ENCODE data around the gene LORICRIN.
"Not testable (repeated sequence)": the region's sequence is repeated elsewhere in the genome, so short reads cannot be mapped to it uniquely, and the experiment has no call there.

Gene LORICRIN, protein sequence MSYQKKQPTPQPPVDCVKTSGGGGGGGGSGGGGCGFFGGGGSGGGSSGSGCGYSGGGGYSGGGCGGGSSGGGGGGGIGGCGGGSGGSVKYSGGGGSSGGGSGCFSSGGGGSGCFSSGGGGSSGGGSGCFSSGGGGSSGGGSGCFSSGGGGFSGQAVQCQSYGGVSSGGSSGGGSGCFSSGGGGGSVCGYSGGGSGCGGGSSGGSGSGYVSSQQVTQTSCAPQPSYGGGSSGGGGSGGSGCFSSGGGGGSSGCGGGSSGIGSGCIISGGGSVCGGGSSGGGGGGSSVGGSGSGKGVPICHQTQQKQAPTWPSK
- total RNA-seq, result 0 reads per million in 2 experiments

DNA sequence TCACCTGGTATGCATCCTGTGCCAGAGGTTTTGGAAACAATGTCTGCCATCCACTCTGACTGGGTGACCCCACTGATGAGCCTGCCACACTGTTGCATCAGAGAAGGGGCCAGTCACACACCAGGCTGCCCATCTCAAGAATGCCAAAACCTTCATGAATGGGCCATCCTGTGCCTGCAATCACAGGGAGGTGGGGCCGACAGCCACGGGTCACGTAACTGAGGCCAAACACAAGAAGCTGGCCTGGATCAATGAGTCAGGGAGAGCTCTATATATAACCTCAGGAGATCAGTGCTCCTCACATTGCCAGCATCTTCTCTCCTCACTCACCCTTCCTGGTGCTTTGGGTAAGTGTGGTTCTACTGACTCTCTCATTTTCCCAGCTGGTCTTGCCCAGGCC lies at the start of gene LORICRIN:
TSS of gene LORICRIN (plus strand) at position 301 of the 400 bp plus-strand sequence. CDS start 1,263 bp downstream, outside the sequence.
- no peak for DNase-seq (ENCODE audit: low read depth)

DNA sequence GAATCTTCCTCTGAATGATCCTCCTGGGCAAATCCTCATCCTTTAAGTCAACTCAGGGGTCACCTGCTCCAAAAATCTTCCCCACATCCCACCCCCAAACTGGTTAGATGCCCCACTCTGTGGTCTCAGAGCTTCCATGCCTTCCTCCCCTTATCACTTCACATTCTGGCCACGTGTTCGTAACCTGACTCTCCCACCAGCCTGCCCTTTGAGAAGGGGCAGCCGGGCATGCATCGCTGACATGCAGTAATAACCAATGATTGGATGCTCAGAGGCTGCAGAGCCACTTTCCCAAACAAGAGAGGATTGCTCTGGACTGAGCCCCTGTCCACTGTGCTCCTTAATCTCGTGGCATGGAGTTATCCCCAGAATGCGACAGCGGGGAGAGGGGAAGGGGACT lies 49.3 kb upstream of the LORICRIN start:
- DNase-seq (ENCODE audit: low read depth), result no peak

DNA sequence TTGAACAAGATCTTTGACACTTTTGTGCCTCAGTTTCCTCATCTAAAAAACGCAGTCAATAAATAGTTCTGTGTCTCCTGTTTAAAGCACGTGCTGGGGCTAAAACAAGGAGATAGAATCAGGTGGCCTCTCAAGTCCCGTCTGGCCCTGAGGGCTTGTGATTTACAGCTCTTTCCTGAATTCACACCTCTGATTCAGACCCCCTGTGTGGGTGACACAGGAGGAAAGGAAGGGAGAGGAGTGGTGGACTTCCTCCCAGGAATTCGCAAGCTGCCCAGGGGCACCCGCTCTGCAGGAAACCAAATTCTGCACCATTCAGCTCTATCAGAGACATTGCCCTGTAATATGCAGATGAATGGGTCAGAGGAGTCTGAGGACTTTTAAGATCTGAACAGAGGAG lies 47.3 kb upstream of the LORICRIN start:
- DNase-seq (ENCODE audit: low read depth), result no peak

DNA sequence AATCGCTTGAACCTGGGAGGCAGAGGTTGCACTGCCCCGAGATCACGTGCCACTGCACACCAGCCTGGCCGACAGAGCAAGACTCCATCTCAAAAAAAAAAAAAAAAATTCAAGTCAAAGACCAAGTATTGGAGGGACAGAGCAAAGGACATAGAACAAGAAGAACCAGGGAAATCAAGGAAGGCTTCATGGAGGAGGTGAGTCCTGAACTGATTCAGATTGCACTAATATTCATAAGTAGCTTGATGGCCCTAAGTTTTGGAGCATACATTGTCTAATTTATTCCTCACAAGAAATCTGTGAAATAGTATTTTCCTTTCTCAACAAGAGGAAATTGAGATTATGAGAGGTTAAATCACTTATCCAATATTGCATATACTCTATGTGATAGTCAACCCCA lies 46.0 kb upstream of the LORICRIN start:
- DNase-seq (ENCODE audit: low read depth), result no peak

DNA sequence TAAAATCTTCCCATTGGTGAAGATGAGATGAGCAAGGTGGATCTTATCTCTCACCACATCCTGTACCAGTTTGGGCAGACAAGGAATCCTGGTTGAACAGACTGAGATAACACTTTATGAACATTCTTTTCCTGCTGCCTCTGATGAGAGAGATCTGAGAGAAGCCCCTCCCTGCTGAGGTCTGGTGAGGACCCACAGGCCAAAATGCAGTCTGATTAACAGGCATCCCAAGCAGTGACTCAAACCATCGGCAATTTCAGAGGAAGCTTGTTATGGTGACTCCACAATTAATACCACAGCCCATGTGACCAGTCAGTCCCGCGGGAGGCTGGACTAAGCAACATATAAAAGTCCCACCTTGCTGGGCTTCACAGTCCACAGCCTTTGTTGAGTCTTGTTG lies 42.3 kb upstream of the LORICRIN start, which contains the start of gene PRR9:
TSS of gene PRR9 (plus strand) at position 373 of the 400 bp plus-strand sequence. CDS start 561 bp downstream, outside the sequence.
- DNase-seq (ENCODE audit: low read depth), result no peak

DNA sequence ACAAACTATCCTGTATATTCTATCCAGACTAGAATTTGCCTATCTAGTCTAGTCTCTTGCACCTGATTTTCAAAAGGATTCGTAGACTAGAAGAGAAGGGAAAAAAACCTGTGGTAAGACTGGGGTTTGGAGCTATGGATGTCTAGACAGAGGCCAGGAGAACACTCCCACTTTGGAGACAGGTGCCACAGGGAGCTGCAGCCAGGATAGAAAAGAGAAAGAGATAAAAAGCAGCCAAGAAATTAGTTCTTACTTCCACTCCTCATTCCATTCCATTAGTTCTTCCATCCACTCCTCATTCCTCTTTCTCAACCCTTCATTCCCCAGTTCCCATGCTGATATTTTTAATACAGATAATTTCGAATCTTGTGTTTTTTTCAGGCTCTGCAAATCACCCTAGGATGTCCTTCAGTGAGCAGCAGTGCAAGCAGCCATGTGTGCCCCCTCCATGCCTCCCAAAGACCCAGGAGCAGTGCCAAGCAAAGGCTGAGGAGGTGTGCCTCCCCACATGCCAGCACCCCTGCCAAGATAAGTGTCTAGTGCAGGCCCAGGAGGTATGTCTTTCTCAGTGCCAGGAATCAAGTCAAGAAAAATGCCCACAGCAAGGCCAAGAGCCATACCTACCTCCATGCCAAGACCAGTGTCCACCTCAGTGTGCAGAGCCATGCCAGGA lies 41.6 kb upstream of the LORICRIN start:
- no peak for DNase-seq (ENCODE audit: low read depth)

DNA sequence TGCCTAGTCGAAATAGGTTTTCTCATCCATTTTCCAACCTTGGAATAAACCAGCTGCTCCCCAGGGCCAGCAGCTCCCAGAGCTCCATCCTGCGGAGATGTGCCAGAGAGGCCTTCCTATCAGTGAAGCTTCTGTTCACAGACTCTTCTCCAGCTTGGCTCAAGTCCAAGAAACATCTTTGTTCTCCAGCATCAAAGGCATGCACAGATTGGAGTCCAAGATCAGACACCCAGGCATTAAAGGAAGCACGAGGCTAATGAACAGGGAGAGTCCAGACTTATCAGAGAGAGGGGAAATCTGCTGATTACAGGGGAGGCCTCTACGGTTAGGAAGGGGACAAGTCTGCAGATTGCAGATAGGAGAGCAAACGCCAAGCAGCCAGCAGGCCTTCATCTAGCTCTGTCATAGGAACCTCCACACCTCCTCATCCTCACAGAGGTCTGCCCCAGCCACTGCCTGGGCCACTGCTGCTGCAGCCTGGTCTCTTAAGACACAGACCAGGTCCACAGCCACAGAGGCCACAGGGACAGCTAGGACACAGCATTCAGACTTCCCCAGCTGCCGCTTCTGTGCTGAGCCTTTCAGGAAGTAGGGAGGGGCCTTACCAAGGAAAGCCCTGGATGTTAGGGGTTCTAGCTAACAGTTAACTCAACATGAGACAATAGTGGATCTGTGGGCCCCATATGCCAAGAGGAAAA lies 38.7 kb upstream of the LORICRIN start:
- DNase-seq (ENCODE audit: low read depth), result no peak

DNA sequence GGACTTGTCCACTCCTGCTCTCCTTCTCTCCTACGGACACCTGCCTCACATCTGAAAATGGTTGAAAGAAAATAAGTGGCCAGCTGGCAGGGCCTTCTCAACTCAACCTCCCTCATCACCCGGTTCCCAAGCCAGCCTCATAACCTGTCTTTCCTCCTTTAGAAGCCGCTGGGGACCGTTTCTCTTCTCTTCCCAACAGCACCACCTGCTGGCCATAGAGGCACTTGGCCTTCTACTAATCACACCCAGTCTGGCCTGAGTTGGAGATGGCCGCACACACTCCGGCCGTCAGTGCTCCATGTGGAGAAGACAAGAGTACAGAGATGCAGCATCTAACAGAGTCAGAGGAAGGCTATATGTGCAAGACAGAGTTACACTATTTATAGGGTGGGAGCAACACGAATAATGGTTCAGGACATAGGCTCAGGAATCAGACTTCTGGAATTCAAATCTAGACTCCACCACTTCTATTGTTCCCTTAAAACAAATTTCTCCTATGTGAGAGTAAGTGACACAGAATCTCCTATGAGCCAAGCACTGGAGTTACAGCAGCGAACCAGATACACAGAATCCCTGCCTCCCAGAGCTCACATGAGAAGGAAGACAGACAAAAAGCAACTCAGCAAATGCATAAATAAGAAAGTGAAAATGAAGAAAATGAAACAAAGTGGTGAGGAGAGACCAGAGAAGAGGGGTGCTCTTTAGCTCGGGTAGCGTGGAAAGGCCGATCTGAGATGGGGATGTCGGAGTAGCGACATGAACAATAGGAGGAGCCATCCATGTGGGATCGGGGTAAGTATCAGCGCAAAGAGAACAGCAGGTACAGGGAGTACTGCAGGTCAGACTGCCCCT lies 36.2 kb upstream of the LORICRIN start:
- DNase-seq (ENCODE audit: low read depth), result peak; percentile 17

DNA sequence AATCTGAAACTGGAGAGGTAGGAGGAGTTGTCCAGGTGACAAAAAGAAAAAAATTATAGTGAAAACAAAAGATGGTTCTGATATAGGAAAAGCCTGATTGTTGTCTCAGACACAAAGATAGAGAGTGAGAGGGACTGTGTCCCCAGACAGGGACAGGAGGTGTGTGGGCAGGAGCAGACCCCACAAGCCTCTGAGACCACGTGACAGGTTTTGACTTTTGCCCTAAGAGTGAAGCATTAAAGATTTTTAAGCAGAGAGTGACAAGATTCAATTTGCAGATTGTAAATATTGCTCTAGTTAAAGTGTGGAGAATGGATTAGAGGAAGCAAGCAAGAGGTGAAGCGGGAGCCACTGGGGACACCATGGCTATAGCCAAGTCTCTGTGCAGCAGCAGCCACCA lies 31.7 kb upstream of the LORICRIN start:
- no peak for DNase-seq (ENCODE audit: low read depth)

DNA sequence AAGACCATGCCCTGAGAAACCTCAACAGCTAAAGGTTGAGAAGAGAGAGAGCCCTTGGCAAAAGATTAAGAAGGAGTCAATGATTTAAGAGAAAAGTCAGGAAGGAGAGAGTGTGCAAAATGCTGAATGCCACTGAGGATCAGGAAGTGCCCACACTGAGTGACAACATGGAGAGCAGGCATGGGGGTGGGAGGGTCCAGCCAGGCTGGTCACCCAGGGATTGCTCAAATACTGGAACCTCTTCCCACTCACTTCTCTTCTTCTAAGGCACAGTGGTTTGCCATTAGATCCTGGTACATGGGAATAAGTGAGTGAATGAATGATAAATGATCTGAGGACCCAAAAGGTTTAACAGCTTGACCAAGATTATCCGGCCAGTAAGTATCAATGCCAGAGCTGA lies 31.0 kb upstream of the LORICRIN start:
- DNase-seq (ENCODE audit: low read depth), result no peak

DNA sequence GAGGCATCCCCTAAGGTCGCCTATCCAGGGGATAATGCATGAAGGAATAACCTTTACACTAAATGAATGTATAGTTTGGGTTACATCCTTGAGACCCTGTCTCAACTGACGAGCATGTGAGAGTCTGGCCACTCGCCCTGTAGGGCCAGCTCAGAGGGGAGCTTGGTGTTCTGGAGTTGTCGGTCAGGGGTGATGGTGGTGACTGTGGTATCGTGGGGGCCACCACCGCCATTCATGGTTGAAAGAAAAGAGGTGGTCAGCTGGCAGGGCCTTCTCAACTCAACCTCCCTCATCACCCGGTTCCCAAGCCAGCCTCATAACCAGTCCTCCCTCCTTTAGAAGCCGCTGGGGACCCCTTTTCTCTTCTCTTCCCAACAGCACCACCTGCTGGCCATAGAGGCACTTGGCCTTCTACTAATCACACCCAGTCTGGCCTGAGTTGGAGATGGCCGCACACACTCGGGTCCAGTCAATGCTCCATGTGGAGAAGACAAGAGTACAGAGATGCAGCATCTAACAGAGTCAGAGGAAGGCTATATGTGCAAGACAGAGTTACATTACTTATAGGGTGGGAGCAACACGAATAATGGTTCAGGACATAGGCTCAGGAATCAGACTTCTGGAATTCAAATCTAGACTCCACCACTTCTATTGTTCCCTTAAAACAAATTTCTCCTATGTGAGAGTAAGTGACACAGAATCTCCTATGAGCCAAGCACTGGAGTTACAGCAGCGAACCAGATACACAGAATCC lies 30.2 kb upstream of the LORICRIN start:
- not testable (repeated sequence) for DNase-seq (ENCODE audit: low read depth)

DNA sequence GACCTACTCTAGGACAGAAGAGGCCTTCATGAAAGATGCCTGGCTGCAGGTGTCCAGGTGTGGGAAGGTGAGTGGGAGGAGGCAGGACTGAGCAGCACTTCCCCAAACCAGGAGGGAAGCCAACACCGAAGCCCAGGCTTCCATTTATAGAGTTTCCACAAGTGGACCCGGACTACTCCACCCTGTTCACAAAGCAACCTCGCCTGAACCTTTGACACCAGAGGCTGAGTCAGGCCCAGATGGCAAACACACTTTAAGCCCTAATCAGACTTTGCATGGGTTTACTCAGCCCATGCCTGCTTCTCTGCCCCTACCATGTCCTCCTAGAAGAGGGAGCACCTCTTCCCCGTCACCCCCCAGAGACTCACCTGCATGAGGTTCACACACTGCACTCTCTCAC lies 28.1 kb upstream of the LORICRIN start:
- no peak for DNase-seq (ENCODE audit: low read depth)

DNA sequence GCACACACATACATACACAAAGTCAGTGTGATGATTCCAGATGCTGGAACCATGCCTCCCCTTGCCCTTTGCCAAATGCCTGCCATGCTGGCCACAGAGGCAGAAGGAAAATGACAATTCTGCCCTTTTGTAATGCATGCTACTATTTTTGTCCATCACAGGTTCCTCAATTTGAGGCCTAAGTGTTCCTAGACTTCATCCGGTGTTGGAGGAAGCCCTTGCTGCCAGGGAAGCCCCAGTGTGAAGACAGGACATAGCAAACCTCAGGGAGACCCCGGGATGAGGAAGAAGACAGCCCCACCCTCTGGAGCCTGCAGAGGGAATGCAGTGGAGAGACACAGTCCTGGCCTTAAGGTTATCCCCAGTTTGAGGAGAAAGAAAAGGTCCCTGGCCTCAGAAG lies 27.7 kb upstream of the LORICRIN start:
- no peak for DNase-seq (ENCODE audit: low read depth)

DNA sequence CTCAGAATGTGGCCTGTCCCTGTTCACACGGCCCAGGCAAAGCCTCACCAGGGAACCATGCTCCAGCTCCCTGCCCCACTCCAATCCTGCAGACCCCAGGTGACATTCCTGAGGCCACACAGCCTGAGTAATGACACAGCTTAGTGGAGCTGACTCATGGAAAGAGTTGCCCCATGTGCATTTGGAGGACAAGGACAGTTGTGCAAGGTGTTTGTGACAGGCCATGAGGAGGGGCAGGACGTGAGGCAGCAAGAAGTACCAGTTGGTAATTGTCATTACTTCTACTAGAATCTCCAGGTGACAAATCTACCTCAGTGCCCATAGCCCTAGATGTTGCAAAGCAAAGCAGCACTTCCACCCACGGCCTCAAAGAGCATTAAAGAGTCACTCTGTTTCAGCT lies 26.9 kb upstream of the LORICRIN start:
- no peak for DNase-seq (ENCODE audit: low read depth)

DNA sequence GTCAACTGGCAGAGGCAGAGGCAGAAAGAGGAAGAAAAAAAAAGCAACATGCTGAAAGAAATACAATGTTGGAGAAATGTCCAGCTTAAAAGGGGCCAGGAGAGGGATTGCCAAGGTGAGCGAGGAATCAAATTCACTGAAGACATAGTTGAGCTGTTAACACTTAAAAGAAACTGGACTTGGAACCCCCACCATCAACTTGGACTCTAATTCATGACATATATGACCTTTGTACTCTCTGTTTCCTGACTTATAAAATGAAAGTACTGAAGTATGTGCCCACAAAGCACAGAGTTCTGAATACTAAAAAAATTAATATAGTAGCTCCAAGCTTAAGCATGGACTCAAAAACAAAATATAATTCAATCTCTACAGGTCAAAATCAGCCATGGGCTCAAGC lies 26.0 kb upstream of the LORICRIN start:
- DNase-seq (ENCODE audit: low read depth), result no peak

DNA sequence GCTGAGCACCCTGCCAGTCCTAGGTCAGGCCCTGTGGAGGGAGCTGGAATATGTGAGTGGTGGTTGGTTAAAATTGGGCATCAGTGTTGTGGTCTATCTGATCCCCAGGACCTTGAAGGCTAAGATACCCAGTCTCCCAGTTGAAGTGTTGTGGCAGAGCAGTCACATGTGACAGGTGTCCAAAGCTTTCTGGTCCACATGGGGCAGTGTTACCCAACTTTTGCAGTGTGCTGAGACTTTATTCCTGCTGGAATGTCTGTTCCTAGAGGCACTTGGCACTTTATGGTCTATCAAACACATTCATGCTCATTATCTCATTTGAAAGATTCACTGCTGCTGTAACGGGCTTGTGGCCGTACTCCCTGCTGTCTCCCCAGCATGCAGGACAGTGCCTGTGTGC lies 21.0 kb upstream of the LORICRIN start:
- DNase-seq (ENCODE audit: low read depth), result no peak

DNA sequence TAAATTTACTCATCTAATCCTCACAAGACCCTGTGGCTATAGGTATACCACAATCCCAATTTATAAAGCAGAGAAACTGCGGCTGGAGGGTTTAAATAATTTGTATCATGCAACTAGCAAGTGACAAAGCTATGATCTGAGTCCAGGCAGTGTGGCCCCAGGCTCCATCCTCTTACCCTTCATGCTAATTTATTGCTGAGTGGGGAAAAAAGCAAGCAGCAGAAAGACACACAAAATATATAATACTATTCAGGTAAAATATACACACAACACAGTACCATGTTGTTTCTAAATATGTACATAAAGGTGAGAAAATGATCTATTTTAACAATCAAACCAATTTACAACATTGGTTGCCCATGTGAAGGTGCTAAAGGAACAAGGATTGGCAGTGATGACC lies 17.3 kb upstream of the LORICRIN start:
- no peak for DNase-seq (ENCODE audit: low read depth)

DNA sequence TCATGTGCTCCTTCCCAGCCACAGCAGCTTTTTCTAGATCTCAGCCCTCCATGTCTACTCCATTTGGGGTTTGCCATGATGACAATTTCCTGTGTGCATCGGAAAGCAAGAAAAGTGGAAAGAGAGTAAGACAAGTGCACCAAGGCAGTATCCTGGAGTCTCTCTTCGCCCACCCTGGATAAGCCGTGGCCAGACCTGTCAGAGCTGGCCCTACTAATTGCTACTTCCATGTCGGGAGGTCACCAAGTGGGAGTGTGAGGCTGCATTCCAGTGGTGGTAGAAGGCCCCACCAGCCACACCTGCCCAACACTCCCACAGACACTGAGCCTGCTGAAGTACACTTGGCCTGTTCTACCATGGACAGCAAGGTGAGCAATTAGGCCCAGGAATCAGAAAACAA lies 14.0 kb upstream of the LORICRIN start:
- DNase-seq (ENCODE audit: low read depth), result no peak

DNA sequence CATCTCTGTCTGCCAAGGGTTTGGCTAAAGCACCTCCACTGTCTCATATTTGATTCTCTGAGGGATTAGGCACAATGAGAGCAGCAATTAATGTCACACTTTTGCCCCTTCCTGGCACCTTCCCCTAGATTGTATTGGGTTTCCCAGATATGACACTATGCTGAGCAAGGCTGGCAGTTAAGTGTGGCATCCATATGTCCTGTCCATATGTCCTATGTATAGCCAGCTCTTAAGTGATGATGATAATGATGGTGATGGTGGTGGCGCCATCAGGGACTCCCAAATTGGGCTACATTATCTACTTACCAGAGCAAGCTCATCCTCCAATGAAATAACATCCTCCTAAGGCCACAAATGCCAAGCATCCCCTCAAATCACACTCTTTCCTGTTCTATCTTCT lies 13.5 kb upstream of the LORICRIN start:
- no peak for DNase-seq (ENCODE audit: low read depth)

DNA sequence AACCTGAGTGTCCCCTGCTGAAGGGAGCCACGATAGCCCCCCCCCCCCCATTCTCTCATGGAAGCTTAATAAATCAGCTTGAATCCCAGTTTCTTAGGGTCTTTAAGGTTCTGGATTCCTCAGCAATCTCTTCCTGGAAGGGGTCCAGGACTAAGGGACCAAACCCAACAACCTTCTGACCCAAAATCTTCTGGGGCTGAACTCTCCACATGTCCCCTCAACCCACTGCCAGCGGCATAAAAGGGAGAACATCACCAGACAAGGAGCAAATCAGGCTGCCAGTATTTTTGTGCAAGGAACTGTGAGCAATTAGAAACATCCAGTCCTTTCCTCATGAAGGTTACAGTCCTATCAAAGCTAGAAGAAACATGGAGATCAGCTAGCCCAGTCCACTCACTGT lies 12.7 kb upstream of the LORICRIN start:
- no peak for DNase-seq (ENCODE audit: low read depth)

DNA sequence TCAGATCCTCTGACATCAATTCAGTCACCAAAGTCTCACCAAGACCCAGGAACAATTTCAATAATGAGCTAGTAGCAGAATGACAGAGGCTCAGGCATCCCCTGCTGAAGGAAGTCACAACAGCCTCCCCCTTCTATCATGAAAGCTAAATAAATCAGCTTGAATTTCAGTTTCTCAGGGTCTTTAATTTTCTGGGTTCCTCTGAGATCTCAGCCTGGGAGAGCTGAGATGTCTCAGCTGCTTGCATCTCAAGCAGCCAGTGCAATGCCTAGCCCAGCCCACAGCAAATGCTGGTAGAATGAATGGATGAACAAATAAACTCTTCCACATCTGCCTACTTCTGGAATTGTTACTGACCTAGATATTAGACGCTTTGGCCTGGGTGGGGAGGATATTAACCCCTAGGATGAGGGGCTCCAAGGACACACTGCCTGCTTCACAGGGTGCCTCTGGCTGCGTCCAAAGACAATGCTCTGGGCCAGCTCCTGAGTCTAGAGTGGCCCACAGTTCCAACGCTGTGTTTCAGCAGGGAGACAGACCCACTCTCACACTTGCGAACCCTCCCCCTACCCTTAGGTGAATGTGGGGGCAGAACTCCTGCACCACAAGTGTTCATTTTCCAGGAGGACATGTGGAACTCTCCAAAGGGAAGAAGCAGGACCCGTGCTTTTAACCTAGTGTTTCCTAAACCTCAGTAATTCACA lies 11.2 kb upstream of the LORICRIN start:
- no peak for DNase-seq (ENCODE audit: low read depth)
